BE2C (cell line): ENCODE data around the gene BRDT.

Experiments used
- DNase-seq: peaks from one replicate; pipeline ENCODE4 v3.0.0-alpha.2; 2020
- H3K27me3 ChIP-seq: fragments of 250-450 bp; sonication (Bioruptor Pico); 2 replicates; pipeline ENCODE4 v1.5.1; 2020; ENCODE audit warnings: mild to moderate bottlenecking
- H3K36me3 ChIP-seq: fragments of 250-450 bp; sonication (Bioruptor Pico); 2 replicates; pipeline ENCODE4 v1.5.1; 2020; ENCODE audit warnings: mild to moderate bottlenecking
- H3K4me1 ChIP-seq: fragments of 250-450 bp; sonication (Bioruptor Pico); 2 replicates; pipeline ENCODE4 v1.5.1; 2020
- H3K4me3 ChIP-seq: 2 replicates; pipeline ENCODE4 v1.5.1; 2011; ENCODE audit warnings: low read depth, low read length
- H3K9me3 ChIP-seq: fragments of 250-450 bp; sonication (Bioruptor Pico); 2 replicates; pipeline ENCODE4 v1.5.1; 2020
- TF ChIP-seq, protein P1 (sequence below): IDR thresholded peaks from 2 replicates; pipeline ENCODE4 v1.5.1; 2012; ENCODE audit warnings: mild to moderate bottlenecking, low read depth, low read length

BRDT gene

DNA sequence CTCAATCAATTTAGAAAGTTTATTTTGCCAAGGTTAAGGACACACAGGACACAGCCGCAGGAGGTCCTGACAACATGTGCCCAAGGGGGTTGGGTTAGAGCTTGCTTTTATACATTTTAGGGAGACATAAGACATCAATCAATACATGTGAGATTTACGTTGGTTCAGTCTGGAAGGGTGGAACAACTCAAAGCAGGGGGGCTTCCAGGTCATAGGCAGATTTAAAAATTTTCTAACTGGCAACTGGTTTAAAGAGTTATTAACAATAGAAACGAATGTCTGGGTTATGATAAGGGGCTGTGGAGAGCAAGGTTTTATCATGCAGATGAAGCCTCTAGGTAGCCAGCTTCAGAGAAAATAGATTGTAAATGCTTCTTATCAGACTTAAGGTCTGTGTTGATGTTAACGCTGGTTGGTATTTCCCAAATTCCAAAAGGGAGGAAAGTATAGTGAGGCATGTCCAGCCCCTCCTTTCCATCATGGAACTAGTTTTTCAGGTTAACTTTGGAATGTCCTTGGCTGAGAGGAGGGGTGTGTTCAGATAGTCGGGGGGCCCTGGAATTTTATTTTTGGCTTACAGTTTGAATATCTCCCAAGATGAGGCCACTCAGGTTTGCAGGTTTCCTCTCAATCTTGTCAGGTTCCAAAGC lies 32.3 kb upstream of the BRDT start:
- H3K4me1 ChIP-seq, result no peaks in the 10 kb centered on the region
- no peak for DNase-seq
- H3K27me3 ChIP-seq, result no peaks in the 10 kb centered on the region
- no peaks in the 10 kb centered on the region for H3K36me3 ChIP-seq
- no peak overlapping the region for H3K4me3 ChIP-seq
- TF ChIP-seq, protein P1, sequence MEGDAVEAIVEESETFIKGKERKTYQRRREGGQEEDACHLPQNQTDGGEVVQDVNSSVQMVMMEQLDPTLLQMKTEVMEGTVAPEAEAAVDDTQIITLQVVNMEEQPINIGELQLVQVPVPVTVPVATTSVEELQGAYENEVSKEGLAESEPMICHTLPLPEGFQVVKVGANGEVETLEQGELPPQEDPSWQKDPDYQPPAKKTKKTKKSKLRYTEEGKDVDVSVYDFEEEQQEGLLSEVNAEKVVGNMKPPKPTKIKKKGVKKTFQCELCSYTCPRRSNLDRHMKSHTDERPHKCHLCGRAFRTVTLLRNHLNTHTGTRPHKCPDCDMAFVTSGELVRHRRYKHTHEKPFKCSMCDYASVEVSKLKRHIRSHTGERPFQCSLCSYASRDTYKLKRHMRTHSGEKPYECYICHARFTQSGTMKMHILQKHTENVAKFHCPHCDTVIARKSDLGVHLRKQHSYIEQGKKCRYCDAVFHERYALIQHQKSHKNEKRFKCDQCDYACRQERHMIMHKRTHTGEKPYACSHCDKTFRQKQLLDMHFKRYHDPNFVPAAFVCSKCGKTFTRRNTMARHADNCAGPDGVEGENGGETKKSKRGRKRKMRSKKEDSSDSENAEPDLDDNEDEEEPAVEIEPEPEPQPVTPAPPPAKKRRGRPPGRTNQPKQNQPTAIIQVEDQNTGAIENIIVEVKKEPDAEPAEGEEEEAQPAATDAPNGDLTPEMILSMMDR, result no peak
- no peaks in the 10 kb centered on the region for H3K9me3 ChIP-seq

DNA sequence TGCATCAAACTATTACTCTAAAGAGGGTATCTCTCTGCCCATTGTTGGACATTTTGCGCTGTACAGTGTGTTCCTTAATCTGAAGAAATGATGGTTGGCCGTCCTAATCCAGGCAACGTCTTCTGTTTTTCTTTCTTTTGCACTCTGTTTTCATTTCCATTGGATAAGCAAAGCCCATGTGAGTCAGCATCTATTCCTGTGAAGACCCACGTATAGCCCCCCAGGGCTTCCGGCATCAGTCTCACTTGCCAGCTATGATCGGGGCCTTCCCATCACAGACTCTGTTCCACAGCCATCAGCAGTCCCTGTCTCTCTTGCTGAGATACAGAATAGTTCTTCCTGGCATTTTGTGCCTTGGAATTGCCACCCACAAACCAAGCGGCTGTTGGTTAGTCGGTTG lies 29.2 kb upstream of the BRDT start:
- Histone ChIP-seq H3K36me3 (no peaks in the 10 kb centered on the region), H3K4me3 (no peak overlapping the region), H3K9me3 (no peaks in the 10 kb centered on the region), H3K4me1 (no peaks in the 10 kb centered on the region), H3K27me3 (no peaks in the 10 kb centered on the region)
- TF ChIP-seq, protein P1, result no peak
- no peak for DNase-seq

DNA sequence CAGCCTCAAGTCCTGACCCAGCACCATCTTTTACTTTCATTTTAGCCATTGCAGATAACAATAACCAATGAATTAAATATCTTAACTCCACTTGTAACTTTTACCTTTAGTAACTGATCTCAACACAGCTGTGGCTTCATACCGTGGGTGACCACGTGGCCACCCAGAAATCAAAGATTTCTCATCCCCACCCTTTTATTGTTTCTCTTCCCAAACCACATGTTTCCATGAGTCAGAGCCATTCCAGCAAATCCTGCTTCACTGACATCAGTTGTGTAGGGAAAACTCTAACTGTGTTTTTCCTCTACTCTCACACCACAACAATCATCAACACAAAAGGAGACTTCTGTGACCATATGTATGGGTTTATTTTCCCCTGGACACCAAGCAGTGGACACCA lies 25.1 kb upstream of the BRDT start:
- no peaks in the 10 kb centered on the region for H3K4me1 ChIP-seq
- no peak overlapping the region for H3K4me3 ChIP-seq
- no peaks in the 10 kb centered on the region for H3K27me3 ChIP-seq
- H3K36me3 ChIP-seq, result no peaks in the 10 kb centered on the region
- TF ChIP-seq, protein P1, result no peak
- DNase-seq, result no peak
- no peaks in the 10 kb centered on the region for H3K9me3 ChIP-seq

DNA sequence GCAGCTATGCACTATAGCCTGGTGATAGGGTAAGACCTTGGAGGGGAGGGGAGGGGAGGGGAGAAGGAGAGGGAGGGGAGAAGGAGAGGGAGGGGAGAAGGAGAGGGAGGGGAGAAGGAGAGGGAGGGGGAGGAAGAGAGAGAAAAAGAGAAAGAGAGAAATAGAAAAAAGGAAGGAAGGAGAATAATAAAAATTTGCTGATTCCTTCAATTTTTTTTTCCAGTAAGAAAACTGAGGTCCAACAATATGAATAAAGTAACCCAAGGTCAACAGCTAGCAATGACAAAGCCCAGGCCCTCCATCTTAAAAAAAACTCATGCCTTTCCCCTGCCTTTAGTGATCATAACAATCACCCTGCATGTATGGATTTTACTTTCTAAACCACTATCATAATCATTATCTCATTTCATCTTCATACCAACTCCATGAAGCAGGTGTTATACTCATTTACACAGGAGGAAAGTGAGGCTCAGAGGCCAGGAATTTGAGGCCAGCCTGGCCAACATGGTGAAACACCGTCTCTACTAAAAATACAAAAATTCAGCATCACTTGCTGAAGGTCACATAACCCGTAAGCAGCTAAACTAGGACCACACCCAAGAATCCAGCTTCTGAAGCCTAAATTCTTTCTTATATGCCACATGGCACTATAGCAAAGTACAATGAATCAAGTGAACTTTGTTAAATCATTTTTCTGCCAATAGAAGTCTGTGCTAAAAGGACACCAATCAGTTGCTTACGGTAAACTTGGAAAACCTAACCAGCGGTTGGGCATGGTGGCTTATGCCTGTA lies 23.4 kb upstream of the BRDT start:
- H3K4me3 ChIP-seq, result no peak overlapping the region
- no peaks in the 10 kb centered on the region for H3K9me3 ChIP-seq
- no peak for DNase-seq
- TF ChIP-seq, protein P1, result no peak
- no peaks in the 10 kb centered on the region for H3K4me1 ChIP-seq
- H3K36me3 ChIP-seq, result no peaks in the 10 kb centered on the region
- no peaks in the 10 kb centered on the region for H3K27me3 ChIP-seq

DNA sequence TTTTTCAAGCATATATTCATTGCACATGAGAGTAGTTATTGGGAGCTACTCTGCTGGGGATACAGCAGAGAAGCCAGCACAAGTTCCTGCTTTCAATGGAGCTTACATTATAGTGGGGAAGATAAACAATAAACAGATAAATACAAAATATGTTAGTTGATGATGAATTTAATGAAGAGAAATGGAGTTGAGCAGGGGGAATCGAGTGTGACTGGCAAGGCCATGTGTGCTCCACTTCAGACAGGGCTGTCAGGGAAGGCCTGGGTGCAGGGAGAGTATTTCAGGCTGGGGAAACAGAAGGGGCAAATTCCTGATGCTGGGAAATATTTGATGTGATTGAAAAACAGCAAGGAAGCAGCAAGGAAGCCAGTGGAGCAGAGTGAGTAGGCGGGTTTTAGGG lies 21.2 kb upstream of the BRDT start:
- TF ChIP-seq, protein P1, result no peak
- H3K4me1 ChIP-seq, result no peaks in the 10 kb centered on the region
- no peaks in the 10 kb centered on the region for H3K9me3 ChIP-seq
- H3K4me3 ChIP-seq, result no peak overlapping the region
- no peaks in the 10 kb centered on the region for H3K36me3 ChIP-seq
- no peaks in the 10 kb centered on the region for H3K27me3 ChIP-seq
- DNase-seq, result no peak

DNA sequence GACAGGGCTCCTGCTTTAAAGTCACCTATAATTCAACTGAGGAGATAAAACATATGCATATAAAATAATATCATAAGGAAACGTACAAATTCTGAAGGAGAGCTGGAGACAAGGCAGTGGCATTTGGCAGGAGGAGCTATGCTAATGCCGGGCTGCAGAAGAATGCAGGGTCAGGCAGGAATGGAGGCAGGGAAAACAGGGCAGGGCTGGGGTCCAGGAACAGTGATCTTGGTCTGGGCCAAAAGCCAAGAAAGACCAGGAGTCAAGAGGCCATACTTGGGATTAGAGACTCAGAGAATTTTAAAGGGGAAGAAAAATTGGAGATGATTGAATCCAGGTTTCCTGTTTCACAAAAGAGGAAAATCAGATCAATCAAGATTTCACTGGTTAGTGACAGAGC lies 20.0 kb upstream of the BRDT start:
- Histone ChIP-seq H3K36me3 (no peaks in the 10 kb centered on the region), H3K9me3 (no peaks in the 10 kb centered on the region), H3K4me1 (no peaks in the 10 kb centered on the region), H3K4me3 (no peak overlapping the region), H3K27me3 (no peaks in the 10 kb centered on the region)
- TF ChIP-seq, protein P1, result no peak
- no peak for DNase-seq
